GM20000 (cell line): ENCODE results near the gene CADPS.

ENCODE experiments used
- DNase-seq: peaks from one replicate; pipeline ENCODE4 v3.0.0; 2012; ENCODE audit warnings: low spot score
- CTCF ChIP-seq: IDR thresholded peaks from 2 replicates; pipeline ENCODE4 v1.5.1; 2012; ENCODE audit warnings: mild to moderate bottlenecking, control low read depth; ENCODE audit errors: extremely low read depth, missing control alignments

Gene CADPS

GRCh38 chr3:62667714-62668113, 207.5 kb downstream of the CADPS start:
- TF ChIP-seq CTCF, result no peak
- no peak for DNase-seq

- TF ChIP-seq CTCF, result peak; percentile 63
- DNase-seq, result peak; percentile 27
Measured at GRCh38 chr3:62665627-62666437, 209.4 kb downstream of the CADPS start.

- DNase-seq, result no peak
- TF ChIP-seq CTCF, result no peak
Measured at GRCh38 chr3:62662677-62663076, 212.5 kb downstream of the CADPS start.

- no peak for TF ChIP-seq CTCF
- no peak for DNase-seq
Measured at GRCh38 chr3:62659660-62660059, 215.6 kb downstream of the CADPS start.

- DNase-seq, result no peak
Measured at GRCh38 chr3:62655691-62656063, 219.5 kb downstream of the CADPS start.

GRCh38 chr3:62655056-62655690, 220.0 kb downstream of the CADPS start:
- no peak for TF ChIP-seq CTCF
- no peak for DNase-seq

More at GRCh38 chr3:62655691-62656063, 219.5 kb downstream of the CADPS start:
- TF ChIP-seq CTCF, result no peak

- no peak for TF ChIP-seq CTCF
- DNase-seq, result no peak
Measured at GRCh38 chr3:62653796-62654195, 221.4 kb downstream of the CADPS start.
